NT2/D1 (cell line): ENCODE measurements around the gene GAS6.
A peak's percentile ranks its signal among the peaks of the same experiment; 100 is the strongest.
"Not testable (repeated sequence)": the region's sequence is repeated elsewhere in the genome, so short reads cannot be mapped to it uniquely, and the experiment has no call there.

Source experiments
- DNase-seq: peaks from one replicate; pipeline ENCODE4 v3.0.0-alpha.2; 2011; ENCODE audit warnings: low read depth, low spot score
- H3K27me3 ChIP-seq: 2 replicates; pipeline ENCODE4 v1.6.0; 2011; ENCODE audit warnings: mild to moderate bottlenecking; ENCODE audit not compliant: insufficient read length, insufficient read depth
- H3K36me3 ChIP-seq: 2 replicates; pipeline ENCODE4 v1.6.1; 2011; ENCODE audit warnings: mild to moderate bottlenecking, low read length, mixed read lengths; ENCODE audit not compliant: insufficient read depth, insufficient read length
- H3K4me1 ChIP-seq: 2 replicates; pipeline ENCODE4 v1.5.1; 2011; ENCODE audit not compliant: insufficient read depth, insufficient read length
- H3K4me3 ChIP-seq: 2 replicates; pipeline ENCODE4 v1.5.1; 2011; ENCODE audit warnings: low read depth; ENCODE audit not compliant: insufficient read length
- H3K9ac ChIP-seq: 2 replicates; pipeline ENCODE4 v1.6.0; 2011; ENCODE audit warnings: low read depth; ENCODE audit not compliant: insufficient read length
- H3K9me3 ChIP-seq: 2 replicates; pipeline ENCODE4 v1.5.1; 2011; ENCODE audit warnings: mild to moderate bottlenecking, low read length; ENCODE audit not compliant: insufficient read depth
- SUZ12 ChIP-seq: IDR thresholded peaks from 2 replicates; pipeline ENCODE4 v1.6.1; 2011; ENCODE audit not compliant: insufficient read length, insufficient read depth; ENCODE audit errors: extremely low read depth
- YY1 ChIP-seq: IDR thresholded peaks from 2 replicates; pipeline ENCODE4 v1.6.1; 2011; ENCODE audit not compliant: insufficient read length, insufficient read depth
- ZNF274 ChIP-seq: IDR thresholded peaks from 2 replicates; pipeline ENCODE4 v1.6.1; 2011; ENCODE audit warnings: mild to moderate bottlenecking, low read depth, low read length

The GAS6 gene

DNA sequence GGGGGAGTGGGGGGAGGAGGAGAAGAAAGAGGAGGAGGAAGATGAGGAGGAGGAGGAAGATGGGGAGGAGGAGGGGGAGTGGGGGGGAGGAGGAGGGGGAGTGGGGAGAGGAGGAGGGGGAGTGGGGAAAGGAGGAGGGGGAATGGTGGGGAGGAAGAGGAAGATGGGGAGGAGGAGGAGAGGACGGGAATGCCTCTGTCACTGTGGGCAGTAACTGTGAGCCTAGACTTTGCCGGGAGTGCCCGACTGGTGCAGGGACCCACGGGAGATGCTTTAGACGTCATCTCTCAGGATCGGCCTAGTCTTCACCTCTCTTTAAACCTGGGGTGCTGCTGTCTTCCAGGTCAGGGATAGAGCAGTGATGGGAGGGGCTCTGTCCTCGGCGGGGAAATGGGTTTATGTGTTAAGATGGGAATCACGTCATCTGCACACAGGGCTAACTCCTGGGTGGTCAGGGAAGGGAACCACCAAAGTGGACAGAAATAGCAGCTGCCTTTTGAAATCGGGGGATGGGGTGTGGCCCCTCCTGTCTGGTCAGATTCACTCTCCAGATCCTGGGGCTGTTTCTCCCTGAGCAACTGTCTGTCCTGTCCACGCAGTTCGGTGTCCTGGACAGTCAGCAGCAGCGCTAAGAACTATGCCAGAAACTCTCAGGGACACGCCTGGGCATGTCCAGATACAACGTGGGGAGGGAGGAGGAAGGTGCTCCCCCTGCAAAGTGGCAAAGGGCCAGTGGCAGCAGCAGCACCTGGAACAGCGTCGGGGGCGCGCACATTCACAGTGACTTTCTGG, 26.9 kb downstream of the GAS6 start:
- H3K27me3 ChIP-seq = no peaks in the 10 kb centered on the region
- no peaks in the 10 kb centered on the region for H3K9me3 ChIP-seq
- H3K4me1 ChIP-seq = peaks cover 41% of the 10 kb centered on the region
- TF ChIP-seq ZNF274 = no peak
- no peak for TF ChIP-seq YY1
- no peak for TF ChIP-seq SUZ12
- peaks cover 64% of the 10 kb centered on the region for H3K36me3 ChIP-seq
- peak overlapping the region; percentile 46 for H3K9ac ChIP-seq
- no peak overlapping the region for H3K4me3 ChIP-seq
- DNase-seq = no peak

DNA sequence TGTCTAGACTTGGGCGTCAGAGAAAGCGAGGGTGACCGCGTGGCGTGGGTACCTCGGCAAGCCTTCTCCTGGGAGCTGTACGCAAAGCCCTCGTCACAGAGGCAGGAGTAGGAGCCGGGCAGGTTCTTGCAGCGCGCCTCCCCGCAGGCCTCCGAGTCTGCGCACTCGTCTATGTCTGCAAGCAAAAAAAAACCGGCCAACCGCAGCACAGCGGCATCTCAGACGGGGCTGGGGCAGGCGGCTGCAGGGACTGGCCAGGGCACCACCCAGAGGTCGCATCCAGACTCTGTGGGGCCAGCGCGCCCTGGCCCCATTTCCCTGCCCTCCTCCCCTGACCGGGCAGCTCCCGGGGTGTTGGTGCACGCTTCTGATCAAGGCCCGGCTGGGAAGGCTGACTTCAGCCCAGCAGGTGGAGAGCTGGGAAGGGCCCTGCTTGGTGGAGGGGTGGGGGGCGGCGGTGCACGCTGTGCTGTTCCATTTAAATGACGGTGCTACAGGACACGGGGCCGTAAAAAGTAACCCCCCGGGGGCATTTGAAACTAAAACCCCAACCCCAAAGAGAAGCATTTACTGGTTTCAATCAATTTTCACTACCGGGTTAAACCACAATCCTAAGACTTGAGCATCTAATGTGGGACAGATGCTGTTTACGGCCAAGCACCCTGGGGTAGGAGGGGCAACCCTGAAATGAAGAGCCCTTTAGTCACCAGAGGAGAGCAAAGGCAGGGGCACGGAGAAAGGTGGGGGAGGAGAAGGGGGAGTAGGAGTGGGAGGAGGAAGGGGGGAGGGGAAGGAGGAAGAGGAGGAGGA, 28.2 kb downstream of the GAS6 start:
- DNase-seq = no peak
- no peak overlapping the region for H3K4me3 ChIP-seq
- H3K9me3 ChIP-seq = no peaks in the 10 kb centered on the region
- no peaks in the 10 kb centered on the region for H3K27me3 ChIP-seq
- TF ChIP-seq ZNF274 (no peak), YY1 (no peak), SUZ12 (no peak)
- peaks cover 67% of the 10 kb centered on the region for H3K36me3 ChIP-seq
- H3K9ac ChIP-seq = peak overlapping the region; percentile 54
- H3K4me1 ChIP-seq = peaks cover 43% of the 10 kb centered on the region

DNA sequence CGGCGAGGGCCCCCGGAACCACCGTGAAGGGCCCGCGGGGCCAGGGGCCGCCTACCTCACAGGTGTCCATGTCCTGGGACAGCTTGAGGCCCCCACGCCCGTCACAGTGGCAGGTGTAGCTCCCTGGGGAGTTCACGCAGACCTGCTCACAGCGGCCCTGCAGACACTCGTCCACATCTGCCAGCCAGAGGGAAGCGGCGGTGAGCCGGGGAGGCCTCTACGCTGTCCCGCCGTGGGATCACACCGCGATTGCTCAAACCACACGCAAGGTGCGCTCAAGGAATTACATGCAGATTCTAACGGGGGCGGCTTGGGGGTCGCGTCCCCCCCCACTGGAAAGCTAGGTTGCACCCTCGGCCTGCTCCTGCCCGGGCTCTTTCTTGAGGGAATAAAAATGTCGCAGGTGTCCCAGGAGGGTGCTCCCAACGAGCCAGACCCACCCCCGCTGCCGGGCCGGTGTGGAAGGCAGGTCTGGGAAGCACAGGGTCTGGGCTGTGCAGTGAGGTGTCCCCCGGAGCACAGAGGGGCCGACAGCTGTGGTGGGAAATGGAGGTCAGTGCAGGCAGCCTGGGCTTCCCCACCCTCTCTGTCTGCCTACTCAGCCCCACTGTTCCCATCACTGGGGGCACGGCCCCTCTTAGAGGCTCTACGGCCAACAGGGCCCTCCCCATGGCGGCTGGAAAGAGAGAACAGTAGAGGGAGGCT, 29.2 kb downstream of the GAS6 start:
- peak overlapping the region; percentile 54 for H3K9ac ChIP-seq
- H3K27me3 ChIP-seq = no peaks in the 10 kb centered on the region
- H3K4me1 ChIP-seq = peaks cover 39% of the 10 kb centered on the region
- no peak for DNase-seq
- H3K36me3 ChIP-seq = peaks cover 61% of the 10 kb centered on the region
- no peaks in the 10 kb centered on the region for H3K9me3 ChIP-seq
- TF ChIP-seq ZNF274 (no peak), YY1 (no peak), SUZ12 (no peak)
- H3K4me3 ChIP-seq = no peak overlapping the region

DNA sequence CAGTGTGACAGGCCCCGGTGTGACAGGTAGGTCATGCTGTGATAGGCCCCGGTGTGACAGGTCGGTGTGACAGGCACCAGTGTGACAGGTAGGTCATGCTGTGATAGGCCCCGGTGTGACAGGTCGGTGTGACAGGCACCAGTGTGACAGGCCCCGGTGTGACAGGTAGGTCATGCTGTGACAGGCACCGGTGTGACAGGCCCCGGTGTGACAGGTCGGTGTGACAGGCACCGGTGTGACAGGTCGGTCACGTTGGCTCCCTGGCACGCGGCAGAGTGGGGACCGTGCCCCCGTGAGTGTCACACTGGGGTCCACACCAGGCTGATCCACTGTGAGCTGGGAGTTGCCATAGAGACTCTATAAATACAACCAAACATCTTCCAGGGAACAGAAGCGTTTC, 29.9 kb downstream of the GAS6 start:
- DNase-seq, H3K9me3 ChIP-seq, H3K4me3 ChIP-seq, H3K9ac ChIP-seq, H3K27me3 ChIP-seq: not testable (repeated sequence)
- peaks cover 61% of the 10 kb centered on the region for H3K36me3 ChIP-seq
- peaks cover 36% of the 10 kb centered on the region for H3K4me1 ChIP-seq

DNA sequence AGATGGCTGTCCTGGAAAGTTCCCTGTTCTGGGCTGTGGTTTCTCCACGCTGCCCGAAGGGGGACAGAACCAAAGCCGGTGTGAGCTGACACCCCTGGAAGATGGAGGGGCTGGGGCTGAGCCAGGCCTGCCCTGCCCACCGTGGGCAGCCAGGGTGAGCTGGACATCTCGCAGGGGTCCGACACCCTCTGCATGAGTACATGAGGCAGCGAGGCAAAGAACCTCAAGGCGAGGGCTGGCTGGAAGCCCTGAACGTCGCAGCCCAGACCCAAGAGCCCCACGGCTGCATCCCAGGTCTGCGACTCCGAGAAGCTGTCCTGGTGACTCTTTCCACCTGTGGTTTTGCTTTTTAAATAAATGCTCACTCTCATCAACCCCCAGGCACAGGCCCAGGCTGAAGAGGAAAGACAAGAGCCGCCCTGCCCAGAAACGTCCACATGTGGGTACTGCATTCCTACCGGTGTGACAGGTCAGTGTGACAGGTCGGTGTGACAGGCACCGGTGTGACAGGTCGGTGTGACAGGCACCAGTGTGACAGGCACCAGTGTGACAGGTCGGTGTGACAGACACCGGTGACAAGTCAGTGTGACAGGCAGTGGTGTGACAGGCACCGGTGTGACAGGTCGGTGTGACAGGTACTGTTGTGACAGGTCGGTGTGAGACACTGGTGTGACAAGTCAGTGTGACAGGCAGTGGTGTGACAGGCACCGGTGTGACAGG, 30.6 kb downstream of the GAS6 start:
- peaks cover 30% of the 10 kb centered on the region for H3K4me1 ChIP-seq
- no peak for TF ChIP-seq ZNF274
- no peak for TF ChIP-seq YY1
- TF ChIP-seq SUZ12 = no peak
- no peak overlapping the region for H3K9ac ChIP-seq
- no peaks in the 10 kb centered on the region for H3K9me3 ChIP-seq
- peaks cover 63% of the 10 kb centered on the region for H3K36me3 ChIP-seq
- H3K4me3 ChIP-seq = no peak overlapping the region
- H3K27me3 ChIP-seq = no peaks in the 10 kb centered on the region
- DNase-seq = no peak

DNA sequence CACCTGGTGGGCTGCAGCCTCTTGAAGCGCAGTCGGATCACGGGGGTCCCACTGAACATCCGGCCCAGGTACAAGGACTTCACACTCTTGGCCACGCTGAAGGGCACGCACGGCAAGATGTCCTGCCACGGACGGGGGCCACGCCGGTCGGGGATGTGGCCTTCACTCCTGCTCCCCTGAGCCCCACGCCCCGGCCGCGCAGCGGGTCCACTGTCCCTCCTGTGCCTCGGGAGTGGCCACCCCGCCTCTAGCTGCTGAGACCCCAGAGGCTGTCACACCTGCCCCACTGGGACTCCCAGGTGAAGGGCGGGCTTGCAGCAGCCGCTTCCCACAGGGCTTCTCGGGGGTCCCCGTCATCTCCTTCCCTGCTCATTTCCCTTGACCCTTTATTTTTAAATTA, 31.2 kb downstream of the GAS6 start:
- TF ChIP-seq SUZ12 = no peak
- no peak for TF ChIP-seq ZNF274
- no peak for TF ChIP-seq YY1
- H3K36me3 ChIP-seq = peaks cover 67% of the 10 kb centered on the region
- H3K9me3 ChIP-seq = no peaks in the 10 kb centered on the region
- no peak for DNase-seq
- no peaks in the 10 kb centered on the region for H3K27me3 ChIP-seq
- H3K4me1 ChIP-seq = peaks cover 24% of the 10 kb centered on the region
- H3K4me3 ChIP-seq = no peak overlapping the region
- H3K9ac ChIP-seq = no peak overlapping the region
